Heart left ventricle (tissue), 16 donors: ENCODE results near the gene ACVR1. TPM values are rescaled to one million over a fixed set of nuclear protein-coding genes. Genes with fewer than 3 reads are reported as not detected.

ENCODE experiments used
- ATAC-seq, 4 donors: fragments of 200-7000 bp; cut with Tn5 transposase; one replicate each; pipeline ENCODE4 v1.9.1; 2020 to 2022; ENCODE audit warnings: moderate library complexity in 4 of 4, mild to moderate bottlenecking in 3 of 4, moderate number of reproducible peaks in 1 of 4
- DNase-seq, 5 donors: peaks; one replicate each; pipeline ENCODE4 v3.0.0-alpha.2; 2020
- H3K27ac ChIP-seq, 12 donors: fragments of 200-600 bp; sonication (generic) in 4 of 12; one replicate each; pipeline versions ENCODE4 v1.5.0 to v1.8.0; 2016 to 2022; ENCODE audit warnings: mild to moderate bottlenecking in 2 of 12
- H3K27me3 ChIP-seq, 9 donors: fragments of 200-600 bp; sonication (generic) in 2 of 9; one replicate each; pipeline versions ENCODE4 v1.5.1 to v1.8.0; 2016 to 2022; ENCODE audit warnings: mild to moderate bottlenecking in 3 of 9
- H3K36me3 ChIP-seq, 9 donors: fragments of 200-600 bp; sonication (generic) in 2 of 9; one replicate each; pipeline versions ENCODE4 v1.5.0 to v1.8.0; 2018 to 2022; ENCODE audit warnings: mild to moderate bottlenecking in 2 of 9
- H3K4me1 ChIP-seq, 12 donors: fragments of 200-600 bp; sonication (generic) in 4 of 12; one replicate each; pipeline versions ENCODE4 v1.5.0 to v1.8.0; 2016 to 2022; ENCODE audit warnings: mild to moderate bottlenecking in 3 of 12
- H3K4me3 ChIP-seq, 12 donors: fragments of 200-600 bp; sonication (generic) in 4 of 12; one replicate each; pipeline versions ENCODE4 v1.5.0 to v1.8.0; 2017 to 2022; ENCODE audit warnings: mild to moderate bottlenecking in 9 of 12, moderate library complexity in 4 of 12
- H3K9me3 ChIP-seq, 12 donors: fragments of 200-600 bp; sonication (generic) in 4 of 12; one replicate each; pipeline versions ENCODE4 v1.5.0 to v1.8.0; 2016 to 2022; ENCODE audit warnings: mild to moderate bottlenecking in 1 of 12
- POLR2A ChIP-seq, 2 donors: fragments of 450-650 bp; IDR thresholded peaks; one replicate each; pipeline ENCODE4 v1.6.1; 2017; ENCODE audit warnings: antibody characterized with exemption in 2 of 2, mild to moderate bottlenecking in 2 of 2, moderate library complexity in 2 of 2
- WGBS, 4 donors: extraction: QIAGEN DNeasy Blood & Tissue Kit in 2 of 4; methylation state at CpG; one replicate each; pipeline versions ENCODE4 v1.1.5 to v1.1.7; 2013 to 2018; 5-methylcytosine and 5-hydroxymethylcytosine counted together
- intact Hi-C, 10 donors: fragments of 100-400 bp; cut with DNase I; formaldehyde crosslinking; loops; one replicate each; pipeline versions ENCODE4 v1.11.1 to v1.14.2; 2022
- polyA plus RNA-seq, 2 donors: library from polyadenylated mRNA; stranded (reverse); fragments of 200-250 nt; gene quantifications; one replicate each; pipeline ENCODE4 v1.2.3, GENCODE V29; 2013
- total RNA-seq, 9 donors: library from RNA; depleted of rRNA in 2 of 9; stranded (reverse); fragments of >200 nt in 2 of 9; fragmentation: NEBNext Ultra II Directional in 3 of 9; extraction: Animal tissue kit (Norgen Biotek cat#: 25700) in 3 of 9; gene quantifications; one replicate each; pipeline versions ENCODE4 v1.1.0 to v1.2.4, GENCODE V29; 2016 to 2023
- TF ChIP-seq, protein P1 (sequence below), 12 donors: fragments of 200-600 bp; sonication (generic) in 4 of 12; IDR thresholded peaks; one replicate each; pipeline versions ENCODE4 v1.5.0 to v1.8.0; 2018 to 2022; ENCODE audit warnings: antibody characterized with exemption in 12 of 12, mild to moderate bottlenecking in 5 of 12
- donor health status: ischemic (EF 13 %, LVEDD 7.1; RV severe dilation, severe dysfunction).
- donor health status: healthy with polysubstance abuse.
- donor health status: DM: no; HTN: yes; CAD: no.
- donor health status: DM: no; HTN: no; CAD: no.
- donor health status: ischemic (EF 25% LVEDD 6.9; RV normal size, moderate dysfunction).
- donor health status: ischemic (EF 25% LVEDD 5.7; RV mildly dilated, moderate dysfunction).
- donor health status: healthy.
- donor health status: DM: yes; HTN: yes; CAD: no.
- donor health status: ischemic (EF 35%, LVEDD 5.7; RV mildly dilated, moderate dysfunction).
- donor health status: nonischemic (EF 11% LVEDD 7.7; RV severe dilation, severe dysfunction).
- donor health status: DM: yes; HTN: yes; CAD: no.
- donor health status: PGD.
- donor health status: ischemic (EF 29% LVEDD 5.4; RV normal size, mild dysfunction).
- donor health status: nonischemic (EF 23%, LVEDD 6.1; RV moderate dilation, normal function).

The ACVR1 gene
- total and polyA plus RNA-seq, 11 donors: 5.6 to 37.6 (median 23.9) TPM

DNA sequence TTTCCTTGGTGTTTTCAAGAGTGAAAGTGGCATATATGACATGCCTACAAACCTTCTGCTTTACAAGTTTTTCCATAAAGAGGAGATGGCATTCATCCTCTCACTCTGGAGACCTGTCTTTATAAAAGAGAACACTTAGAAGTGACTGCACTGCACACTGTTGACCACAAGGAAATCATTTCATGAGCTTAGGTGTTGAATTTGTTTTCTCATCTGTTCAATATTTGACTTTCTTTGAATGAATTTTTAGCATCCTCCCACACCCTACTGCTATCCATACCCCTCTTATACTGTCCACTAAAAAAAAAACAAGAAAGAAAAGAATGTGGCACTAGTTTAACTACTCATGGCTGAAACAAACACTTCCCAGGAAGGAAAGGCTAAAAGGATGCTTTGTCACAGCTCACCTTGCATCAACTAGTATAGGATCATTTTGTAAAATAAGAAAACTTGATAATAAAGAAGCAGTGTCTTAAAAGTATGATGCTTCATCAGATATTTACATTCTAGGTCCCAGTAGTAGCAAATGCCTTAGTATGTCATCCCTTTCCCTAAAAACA is 83.0 kb downstream of the ACVR1 start:
- DNase-seq (no peak), ATAC-seq (no peak)
- TF ChIP-seq, protein P1, sequence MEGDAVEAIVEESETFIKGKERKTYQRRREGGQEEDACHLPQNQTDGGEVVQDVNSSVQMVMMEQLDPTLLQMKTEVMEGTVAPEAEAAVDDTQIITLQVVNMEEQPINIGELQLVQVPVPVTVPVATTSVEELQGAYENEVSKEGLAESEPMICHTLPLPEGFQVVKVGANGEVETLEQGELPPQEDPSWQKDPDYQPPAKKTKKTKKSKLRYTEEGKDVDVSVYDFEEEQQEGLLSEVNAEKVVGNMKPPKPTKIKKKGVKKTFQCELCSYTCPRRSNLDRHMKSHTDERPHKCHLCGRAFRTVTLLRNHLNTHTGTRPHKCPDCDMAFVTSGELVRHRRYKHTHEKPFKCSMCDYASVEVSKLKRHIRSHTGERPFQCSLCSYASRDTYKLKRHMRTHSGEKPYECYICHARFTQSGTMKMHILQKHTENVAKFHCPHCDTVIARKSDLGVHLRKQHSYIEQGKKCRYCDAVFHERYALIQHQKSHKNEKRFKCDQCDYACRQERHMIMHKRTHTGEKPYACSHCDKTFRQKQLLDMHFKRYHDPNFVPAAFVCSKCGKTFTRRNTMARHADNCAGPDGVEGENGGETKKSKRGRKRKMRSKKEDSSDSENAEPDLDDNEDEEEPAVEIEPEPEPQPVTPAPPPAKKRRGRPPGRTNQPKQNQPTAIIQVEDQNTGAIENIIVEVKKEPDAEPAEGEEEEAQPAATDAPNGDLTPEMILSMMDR (IDR thresholded peaks at IDR 0.05): peak in 2 of 12 donors; percentile 21 to 31
- no peak for TF ChIP-seq POLR2A (IDR thresholded peaks at IDR 0.05)
- H3K27ac ChIP-seq: peak overlapping the region in 1 of 12 donors; percentile 20
- H3K4me1 ChIP-seq: peaks cover 8 to 42% (median 25%) of the 10 kb centered on the region in 12 donors
- H3K27me3 ChIP-seq: no peaks in the 10 kb centered on the region
- no peaks in the 10 kb centered on the region for H3K9me3 ChIP-seq
- H3K4me3 ChIP-seq: no peak overlapping the region
- intact Hi-C loops: loop anchor here in 2 of 10 donors (5.0 kb wide), 2 partner anchors 44 to 84 kb away; partner anchors contain the start of gene ACVR1 (in 1 of the 2)
- H3K36me3 ChIP-seq: peaks cover 0 to 17% (median 13%) of the 10 kb centered on the region in 9 donors

DNA sequence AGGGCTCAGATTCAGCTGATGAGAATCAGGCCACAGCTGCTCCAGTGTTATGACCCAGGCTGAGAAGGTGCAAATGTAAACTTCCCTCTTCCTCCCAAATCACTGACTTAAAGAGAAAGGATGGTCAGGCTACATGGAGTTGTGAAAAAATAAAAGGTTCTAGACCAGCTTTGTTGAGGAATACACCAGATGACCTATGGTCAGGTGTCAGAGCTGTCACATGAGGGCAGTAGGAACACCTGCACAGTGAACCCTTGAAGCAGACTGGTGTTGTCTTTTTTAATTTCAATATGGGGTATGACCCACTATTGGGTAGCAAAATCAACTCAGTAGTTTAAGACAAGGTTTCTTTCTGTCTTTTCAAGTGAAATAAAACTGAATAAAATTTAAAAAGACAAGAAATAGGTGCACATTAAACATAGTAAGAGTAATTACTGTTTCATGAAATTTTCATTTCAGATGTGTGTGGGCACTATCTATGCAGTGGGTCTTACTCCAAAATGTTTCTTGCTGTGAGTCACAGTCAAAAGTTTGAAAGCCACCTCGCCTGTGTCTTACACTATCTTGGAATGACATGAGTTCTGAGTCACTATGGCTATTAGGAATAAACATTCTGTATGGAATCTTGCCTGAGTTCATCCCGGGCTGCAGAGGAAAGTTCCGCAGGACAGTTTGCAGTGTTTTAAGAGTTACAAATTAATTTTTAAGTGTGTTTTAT is 83.6 kb downstream of the ACVR1 start:
- Histone ChIP-seq H3K36me3 (peaks cover 0 to 10% (median 7%) of the 10 kb centered on the region in 9 donors), H3K27me3 (no peaks in the 10 kb centered on the region), H3K27ac (peak overlapping the region in 2 of 12 donors; percentile 4 to 20), H3K4me1 (peaks cover 8 to 48% (median 31%) of the 10 kb centered on the region in 12 donors), H3K4me3 (no peak overlapping the region), H3K9me3 (no peaks in the 10 kb centered on the region)
- peak in 1 of 4 donors; percentile 9 for ATAC-seq
- intact Hi-C loops: loop anchor here in 2 of 10 donors (5.0 kb wide), 2 partner anchors 45 to 85 kb away; partner anchors contain the start of gene ACVR1 (in 1 of the 2)
- TF ChIP-seq, protein P1 (IDR thresholded peaks at IDR 0.05): no peak
- no peak for TF ChIP-seq POLR2A (IDR thresholded peaks at IDR 0.05)
- 69 to 82% (median 77%) methylated on average over 3 of the region's 3 CpGs for WGBS, 4 donors
- no peak for DNase-seq

DNA sequence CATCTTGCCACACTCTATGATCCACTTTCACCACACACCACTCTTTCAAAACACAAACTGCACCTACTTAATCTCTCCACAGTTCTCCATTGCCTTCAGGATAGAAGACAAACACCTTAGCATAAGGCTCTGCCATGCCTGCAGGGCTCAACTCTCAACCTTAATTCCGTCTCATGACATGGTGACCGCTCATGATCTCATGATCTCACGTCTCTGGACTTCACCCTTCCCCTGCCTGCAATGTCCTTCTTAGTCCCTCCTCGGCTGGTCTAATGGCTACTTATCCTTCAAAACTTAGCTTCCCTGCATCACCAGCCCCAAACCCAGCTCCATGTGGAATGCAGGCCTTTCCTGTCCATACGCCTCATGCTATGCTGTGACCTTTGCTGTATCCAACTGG is 85.3 kb downstream of the ACVR1 start:
- no peaks in the 10 kb centered on the region for H3K9me3 ChIP-seq
- H3K4me3 ChIP-seq: no peak overlapping the region
- no peak for DNase-seq
- no peaks in the 10 kb centered on the region for H3K27me3 ChIP-seq
- WGBS, 4 donors: 87 to 93% (median 88%) methylated on average over 5 of the region's 5 CpGs
- peaks cover 8 to 65% (median 48%) of the 10 kb centered on the region in 12 donors for H3K4me1 ChIP-seq
- TF ChIP-seq, protein P1 (IDR thresholded peaks at IDR 0.05): no peak
- no peak for TF ChIP-seq POLR2A (IDR thresholded peaks at IDR 0.05)
- peaks cover 0 to 6% (median 0%) of the 10 kb centered on the region in 9 donors for H3K36me3 ChIP-seq
- H3K27ac ChIP-seq: peak overlapping the region; percentile 7 to 87 (median 73)
- intact Hi-C loops: loop anchor here in 2 of 10 donors (5.0 kb wide), 2 partner anchors 47 to 87 kb away; partner anchors contain the start of gene ACVR1 (in 1 of the 2)
- ATAC-seq: peak in 1 of 4 donors; percentile 6

DNA sequence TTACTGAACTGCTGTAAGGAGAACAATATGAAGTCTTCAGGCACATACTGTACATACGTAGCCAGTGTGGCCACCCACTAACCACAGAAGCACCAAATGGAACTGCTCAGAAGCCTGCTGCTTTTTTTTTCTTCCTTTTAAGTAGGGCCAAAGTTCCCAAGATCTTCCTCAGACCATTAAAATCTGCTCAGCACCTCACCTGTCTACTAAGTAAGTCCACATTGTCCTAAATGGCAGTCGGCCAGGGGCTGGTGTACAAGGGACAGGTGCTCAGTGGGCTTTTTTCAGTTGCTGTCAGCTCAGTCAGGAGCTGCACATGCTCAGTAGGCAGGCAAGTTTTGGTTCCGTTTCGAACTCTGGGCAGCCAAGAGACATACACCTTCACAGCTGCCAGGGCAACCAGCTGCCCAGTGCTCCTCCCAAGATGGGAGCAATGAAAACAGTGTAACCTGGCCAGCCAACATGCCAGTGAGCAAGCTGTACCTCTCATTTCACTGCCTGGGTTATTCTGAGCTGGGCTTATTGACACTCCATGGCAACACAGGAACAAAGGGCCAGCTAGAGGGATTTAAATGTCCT is 86.1 kb downstream of the ACVR1 start:
- peaks cover 0 to 5% (median 0%) of the 10 kb centered on the region in 9 donors for H3K36me3 ChIP-seq
- intact Hi-C loops: loop anchor here in 8 of 10 donors (1.0 to 10.0 kb wide), 5 partner anchors 47 to 87 kb away; partner anchors contain the start of gene ACVR1 (in 5 of the 8)
- TF ChIP-seq, protein P1 (IDR thresholded peaks at IDR 0.05): no peak
- TF ChIP-seq POLR2A (IDR thresholded peaks at IDR 0.05): no peak
- 29 to 42% (median 39%) methylated on average over 4 of the region's 4 CpGs for WGBS, 4 donors
- H3K27ac ChIP-seq: peak overlapping the region; percentile 24 to 87 (median 73)
- H3K4me1 ChIP-seq: peaks cover 8 to 73% (median 56%) of the 10 kb centered on the region in 12 donors
- no peaks in the 10 kb centered on the region for H3K9me3 ChIP-seq
- DNase-seq (peak; percentile 42 to 85 (median 70)), ATAC-seq (peak; percentile 93 to 96 (median 96))
- no peaks in the 10 kb centered on the region for H3K27me3 ChIP-seq
- H3K4me3 ChIP-seq: no peak overlapping the region
